GM19099 (cell line): Measurements from ENCODE around the gene KRCC1.

Experiments used
- POLR2A ChIP-seq: IDR thresholded peaks from 3 replicates; pipeline ENCODE4 v1.6.1; 2011; ENCODE audit warnings: low read depth; ENCODE audit not compliant: insufficient read length; ENCODE audit errors: extremely low read depth

KRCC1 gene

GRCh38 chr2:88055371-88056128 lies at the start of gene KRCC1:
TSS of gene KRCC1 (minus strand) at chr2:88055783. CDS start at chr2:88028563, 27,220 bp downstream.
- TF ChIP-seq POLR2A: peak; percentile 95

- TF ChIP-seq POLR2A: no peak
These were observed 44.9 kb upstream of the KRCC1 start for GRCh38 chr2:88100489-88100858.

- TF ChIP-seq POLR2A: no peak
These were observed 44.4 kb upstream of the KRCC1 start for GRCh38 chr2:88099798-88100488.

- TF ChIP-seq POLR2A: no peak
These were observed 42.9 kb upstream of the KRCC1 start for GRCh38 chr2:88098558-88098900.

- TF ChIP-seq POLR2A: no peak
These were observed 42.4 kb upstream of the KRCC1 start for GRCh38 chr2:88097891-88098557.

GRCh38 chr2:88097192-88097591 lies 41.6 kb upstream of the KRCC1 start:
- TF ChIP-seq POLR2A: no peak

GRCh38 chr2:88096708-88097107 lies 41.1 kb upstream of the KRCC1 start:
- TF ChIP-seq POLR2A: no peak

GRCh38 chr2:88095022-88095421 lies 39.4 kb upstream of the KRCC1 start:
- no peak for TF ChIP-seq POLR2A

GRCh38 chr2:88092773-88093172 lies 37.2 kb upstream of the KRCC1 start:
- TF ChIP-seq POLR2A: no peak

GRCh38 chr2:88091943-88092342 lies 36.4 kb upstream of the KRCC1 start:
- no peak for TF ChIP-seq POLR2A

- no peak for TF ChIP-seq POLR2A
These were observed 35.1 kb upstream of the KRCC1 start for GRCh38 chr2:88090446-88091283.

GRCh38 chr2:88088999-88089398 lies 33.4 kb upstream of the KRCC1 start:
- no peak for TF ChIP-seq POLR2A

GRCh38 chr2:88087763-88088162 lies 32.2 kb upstream of the KRCC1 start:
- no peak for TF ChIP-seq POLR2A

GRCh38 chr2:88087073-88087472 lies 31.5 kb upstream of the KRCC1 start:
- TF ChIP-seq POLR2A: no peak

GRCh38 chr2:88086401-88086800 lies 30.8 kb upstream of the KRCC1 start:
- no peak for TF ChIP-seq POLR2A
